ENCODE data around the gene LCP1. TPM values are rescaled to one million over a fixed set of nuclear protein-coding genes. Genes with fewer than 3 reads are reported as not detected.
A peak's percentile ranks its signal among the peaks of the same experiment; 100 is the strongest.

LCP1 gene
- polyA plus RNA-seq, 1 donor (not counting 4 experiments of a cell fraction or from before 2014, with no cell fraction given), result 2.5 TPM

DNA sequence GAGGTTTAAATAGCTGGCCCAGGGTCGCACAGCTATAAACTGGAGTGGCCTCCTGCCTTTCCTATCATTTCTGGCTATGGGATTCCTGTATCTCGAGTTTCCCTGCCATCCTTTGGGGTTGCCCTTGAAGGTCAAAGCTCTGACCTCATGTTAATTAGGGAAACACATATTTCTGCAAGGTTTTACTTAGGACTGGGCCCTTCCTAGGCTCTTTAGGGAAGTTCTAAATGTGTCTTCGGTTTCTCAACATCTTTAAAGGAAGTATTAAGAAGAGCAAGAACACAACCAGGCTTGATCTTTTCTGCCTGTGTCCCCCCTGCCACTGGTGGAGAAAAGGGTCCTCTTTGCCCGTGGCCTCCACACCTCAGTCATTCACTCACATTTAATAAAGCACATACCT is 10.8 kb downstream of the LCP1 start:
- no peak overlapping the region for H3K4me2 ChIP-seq (ENCODE audit: control insufficient read depth, extremely low read depth, insufficient read depth, low read depth, low read length)
- no peaks in the 10 kb centered on the region for H4K20me1 ChIP-seq (ENCODE audit: control insufficient read depth, extremely low read depth, insufficient read depth, low read length)
- no peaks in the 10 kb centered on the region for H3K79me2 ChIP-seq (ENCODE audit: control insufficient read depth, insufficient read depth, low read length)
- DNase-seq (ENCODE audit: low read depth, low spot score) (no peak), FAIRE-seq (no peak)
- TF ChIP-seq, protein P1, sequence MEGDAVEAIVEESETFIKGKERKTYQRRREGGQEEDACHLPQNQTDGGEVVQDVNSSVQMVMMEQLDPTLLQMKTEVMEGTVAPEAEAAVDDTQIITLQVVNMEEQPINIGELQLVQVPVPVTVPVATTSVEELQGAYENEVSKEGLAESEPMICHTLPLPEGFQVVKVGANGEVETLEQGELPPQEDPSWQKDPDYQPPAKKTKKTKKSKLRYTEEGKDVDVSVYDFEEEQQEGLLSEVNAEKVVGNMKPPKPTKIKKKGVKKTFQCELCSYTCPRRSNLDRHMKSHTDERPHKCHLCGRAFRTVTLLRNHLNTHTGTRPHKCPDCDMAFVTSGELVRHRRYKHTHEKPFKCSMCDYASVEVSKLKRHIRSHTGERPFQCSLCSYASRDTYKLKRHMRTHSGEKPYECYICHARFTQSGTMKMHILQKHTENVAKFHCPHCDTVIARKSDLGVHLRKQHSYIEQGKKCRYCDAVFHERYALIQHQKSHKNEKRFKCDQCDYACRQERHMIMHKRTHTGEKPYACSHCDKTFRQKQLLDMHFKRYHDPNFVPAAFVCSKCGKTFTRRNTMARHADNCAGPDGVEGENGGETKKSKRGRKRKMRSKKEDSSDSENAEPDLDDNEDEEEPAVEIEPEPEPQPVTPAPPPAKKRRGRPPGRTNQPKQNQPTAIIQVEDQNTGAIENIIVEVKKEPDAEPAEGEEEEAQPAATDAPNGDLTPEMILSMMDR (optimal IDR thresholded peaks at IDR 0.05 in 1 of 3, IDR thresholded peaks at IDR 0.05 in 1 of 3, conservative IDR thresholded peaks at IDR 0.05 in 1 of 3; ENCODE audit: extremely low read depth in 1 of 3, insufficient read depth in 2 of 3, low read length in 3 of 3), result no peak
- TF ChIP-seq EZH2 (IDR thresholded peaks at IDR 0.05; ENCODE audit: low read length), result no peak
- H3K27me3 ChIP-seq (ENCODE audit: control insufficient read depth, extremely low read depth, insufficient read depth, low read length), result peaks cover 13% of the 10 kb centered on the region
- no peak overlapping the region for H3K27ac ChIP-seq (ENCODE audit: control insufficient read depth, insufficient read depth, low read length)
- H3K9me3 ChIP-seq (ENCODE audit: control insufficient read depth, low read depth, low read length), result no peaks in the 10 kb centered on the region
- H2AFZ ChIP-seq (ENCODE audit: control insufficient read depth, low read length), result no peak overlapping the region
- dilution Hi-C loops (cut with MboI; ENCODE audit: extremely low pct_ligation_motif_present, low sequenced_read_pairs), result no loop called here
- no peak overlapping the region for H3K4me3 ChIP-seq (ENCODE audit: control insufficient read depth in 2 of 3, extremely low read depth in 1 of 3, insufficient read depth in 2 of 3, low read depth in 1 of 3, low read length in 3 of 3)
- H3K36me3 ChIP-seq (ENCODE audit: control insufficient read depth in 2 of 2, extremely low read depth in 1 of 2, insufficient read depth in 2 of 2, low read length in 2 of 2), result no peaks in the 10 kb centered on the region
- no peaks in the 10 kb centered on the region for H3K9me1 ChIP-seq (ENCODE audit: control insufficient read depth, extremely low read depth, insufficient read depth, low read length)
- no peaks in the 10 kb centered on the region for H3K4me1 ChIP-seq (ENCODE audit: control insufficient read depth, extremely low read depth, insufficient read depth, low read length)
- no peak overlapping the region for H3K9ac ChIP-seq (ENCODE audit: control insufficient read depth, extremely low read depth, insufficient read depth, low read length)

DNA sequence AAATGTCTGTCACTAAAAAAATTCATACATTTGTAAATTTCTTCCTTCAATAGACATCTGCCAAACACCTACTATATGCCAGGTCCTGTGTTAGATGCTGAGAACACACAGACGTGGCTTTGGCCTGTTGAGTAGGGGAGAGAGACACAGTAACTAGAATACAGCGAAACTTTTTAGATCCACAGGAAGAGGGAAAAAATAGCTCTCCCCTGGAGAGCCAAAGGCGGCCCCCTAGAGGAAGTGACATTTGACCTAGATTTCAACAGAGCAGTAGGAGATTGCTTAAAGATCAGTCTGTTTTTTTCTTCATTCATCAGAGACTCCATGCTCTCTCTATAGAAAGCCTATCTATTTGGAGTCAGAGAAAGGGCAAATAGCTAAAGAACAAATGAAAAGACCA is 11.3 kb downstream of the LCP1 start:
- no peak overlapping the region for H3K27ac ChIP-seq (ENCODE audit: control insufficient read depth, insufficient read depth, low read length)
- no peak overlapping the region for H3K4me2 ChIP-seq (ENCODE audit: control insufficient read depth, extremely low read depth, insufficient read depth, low read depth, low read length)
- DNase-seq (ENCODE audit: low read depth, low spot score), result no peak
- no peaks in the 10 kb centered on the region for H3K9me1 ChIP-seq (ENCODE audit: control insufficient read depth, extremely low read depth, insufficient read depth, low read length)
- dilution Hi-C loops (cut with MboI; ENCODE audit: extremely low pct_ligation_motif_present, low sequenced_read_pairs), result no loop called here
- no peak overlapping the region for H3K9ac ChIP-seq (ENCODE audit: control insufficient read depth, extremely low read depth, insufficient read depth, low read length)
- no peaks in the 10 kb centered on the region for H3K36me3 ChIP-seq (ENCODE audit: control insufficient read depth in 2 of 2, extremely low read depth in 1 of 2, insufficient read depth in 2 of 2, low read length in 2 of 2)
- no peak overlapping the region for H2AFZ ChIP-seq (ENCODE audit: control insufficient read depth, low read length)
- no peaks in the 10 kb centered on the region for H3K4me1 ChIP-seq (ENCODE audit: control insufficient read depth, extremely low read depth, insufficient read depth, low read length)
- no peaks in the 10 kb centered on the region for H4K20me1 ChIP-seq (ENCODE audit: control insufficient read depth, extremely low read depth, insufficient read depth, low read length)
- H3K27me3 ChIP-seq (ENCODE audit: control insufficient read depth, extremely low read depth, insufficient read depth, low read length), result peaks cover 14% of the 10 kb centered on the region
- peak; percentile 5 for FAIRE-seq
- no peak overlapping the region for H3K4me3 ChIP-seq (ENCODE audit: control insufficient read depth in 2 of 3, extremely low read depth in 1 of 3, insufficient read depth in 2 of 3, low read depth in 1 of 3, low read length in 3 of 3)
- H3K79me2 ChIP-seq (ENCODE audit: control insufficient read depth, insufficient read depth, low read length), result no peaks in the 10 kb centered on the region
- no peaks in the 10 kb centered on the region for H3K9me3 ChIP-seq (ENCODE audit: control insufficient read depth, low read depth, low read length)
- TF ChIP-seq EZH2 (IDR thresholded peaks at IDR 0.05; ENCODE audit: low read length), result no peak
- TF ChIP-seq, protein P1 (optimal IDR thresholded peaks at IDR 0.05 in 1 of 3, IDR thresholded peaks at IDR 0.05 in 1 of 3, conservative IDR thresholded peaks at IDR 0.05 in 1 of 3; ENCODE audit: extremely low read depth in 1 of 3, insufficient read depth in 2 of 3, low read length in 3 of 3), result no peak
